Measurements from ENCODE around the gene RPSA. TPM values are rescaled to one million over a fixed set of nuclear protein-coding genes. Genes with fewer than 3 reads are reported as not detected.
"Not testable (repeated sequence)": the region's sequence is repeated elsewhere in the genome, so short reads cannot be mapped to it uniquely, and the experiment has no call there.

Gene RPSA
- total RNA-seq, 2 donors from 2014 or later, result 1,584 to 1,777 TPM

DNA sequence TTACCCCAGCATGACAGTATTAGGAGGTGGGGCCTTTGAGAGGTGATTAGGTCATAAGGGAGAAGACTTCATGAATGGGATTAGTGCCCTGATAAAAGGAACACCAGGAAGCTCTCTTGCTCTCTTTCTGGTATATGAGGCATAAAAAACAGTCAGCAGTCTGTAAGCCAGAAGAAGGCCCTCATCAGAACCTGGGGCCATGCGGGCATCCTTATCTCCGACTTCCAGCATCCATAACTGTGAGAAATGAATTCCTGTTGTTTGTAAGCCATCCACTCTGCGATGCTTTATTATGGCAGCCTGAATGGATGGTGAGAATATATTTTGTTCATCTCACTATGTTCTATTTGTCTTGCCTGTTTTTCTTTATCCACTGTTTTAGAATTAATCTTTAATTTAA, 43.3 kb downstream of the RPSA start:
- Histone ChIP-seq H3K4me3 (ENCODE audit: low read length) (no peak overlapping the region), H3K4me1 (ENCODE audit: control insufficient read depth, insufficient read depth, low read length) (no peaks in the 10 kb centered on the region), H3K36me3 (ENCODE audit: control insufficient read depth, insufficient read depth, low read length) (no peaks in the 10 kb centered on the region), H3K27ac (ENCODE audit: low read depth, low read length) (no peak overlapping the region), H3K27me3 (ENCODE audit: control insufficient read depth, insufficient read depth, low read length, poor library complexity, severe bottlenecking) (no peaks in the 10 kb centered on the region), H3K9me3 (ENCODE audit: control insufficient read depth, low read length) (no peaks in the 10 kb centered on the region), H3K9ac (ENCODE audit: extremely low read depth, low read length, poor library complexity, severe bottlenecking) (no peak overlapping the region)
- peak; percentile 22 for DNase-seq
- H3K27ac Mint-ChIP-seq, result no peak overlapping the region
- H3K27me3 Mint-ChIP-seq (ENCODE audit: insufficient read depth), result no peaks in the 10 kb centered on the region
- no peak overlapping the region for H3K4me3 Mint-ChIP-seq
- TF ChIP-seq, protein P1, sequence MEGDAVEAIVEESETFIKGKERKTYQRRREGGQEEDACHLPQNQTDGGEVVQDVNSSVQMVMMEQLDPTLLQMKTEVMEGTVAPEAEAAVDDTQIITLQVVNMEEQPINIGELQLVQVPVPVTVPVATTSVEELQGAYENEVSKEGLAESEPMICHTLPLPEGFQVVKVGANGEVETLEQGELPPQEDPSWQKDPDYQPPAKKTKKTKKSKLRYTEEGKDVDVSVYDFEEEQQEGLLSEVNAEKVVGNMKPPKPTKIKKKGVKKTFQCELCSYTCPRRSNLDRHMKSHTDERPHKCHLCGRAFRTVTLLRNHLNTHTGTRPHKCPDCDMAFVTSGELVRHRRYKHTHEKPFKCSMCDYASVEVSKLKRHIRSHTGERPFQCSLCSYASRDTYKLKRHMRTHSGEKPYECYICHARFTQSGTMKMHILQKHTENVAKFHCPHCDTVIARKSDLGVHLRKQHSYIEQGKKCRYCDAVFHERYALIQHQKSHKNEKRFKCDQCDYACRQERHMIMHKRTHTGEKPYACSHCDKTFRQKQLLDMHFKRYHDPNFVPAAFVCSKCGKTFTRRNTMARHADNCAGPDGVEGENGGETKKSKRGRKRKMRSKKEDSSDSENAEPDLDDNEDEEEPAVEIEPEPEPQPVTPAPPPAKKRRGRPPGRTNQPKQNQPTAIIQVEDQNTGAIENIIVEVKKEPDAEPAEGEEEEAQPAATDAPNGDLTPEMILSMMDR (conservative IDR thresholded peaks at IDR 0.05), result no peak
- no peaks in the 10 kb centered on the region for H3K9me3 Mint-ChIP-seq
- WGBS, 2 experiments (ENCODE audit: insufficient coverage in 1 of 2, insufficient read length in 1 of 2), result 98 to 100% methylated on average over 1 to 3 of the region's 3 CpGs
- H3K36me3 Mint-ChIP-seq (ENCODE audit: low read depth), result no peaks in the 10 kb centered on the region
- peaks cover 13% of the 10 kb centered on the region for H3K4me1 Mint-ChIP-seq

DNA sequence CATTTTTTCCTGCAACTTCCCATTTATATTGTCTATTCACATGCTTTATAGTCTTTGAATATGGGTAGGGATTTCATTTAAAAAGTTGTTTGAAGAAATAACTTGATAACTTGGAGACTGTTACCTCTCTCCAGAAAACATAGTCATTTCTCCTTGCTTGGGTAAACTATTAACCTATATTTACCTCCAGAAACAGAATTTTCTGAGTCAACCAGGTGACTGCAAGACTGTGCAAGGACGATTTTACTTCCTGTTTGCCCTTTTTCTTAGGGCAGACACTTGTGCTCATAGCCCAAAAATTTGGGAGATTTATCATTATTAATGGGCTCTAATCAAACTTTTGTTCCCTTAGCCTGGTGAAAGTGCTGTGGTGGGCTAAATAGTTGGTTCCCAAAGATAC, 46.6 kb downstream of the RPSA start:
- H3K27ac Mint-ChIP-seq, result no peak overlapping the region
- no peaks in the 10 kb centered on the region for H3K36me3 Mint-ChIP-seq (ENCODE audit: low read depth)
- H3K36me3 ChIP-seq (ENCODE audit: control insufficient read depth, insufficient read depth, low read length), result no peaks in the 10 kb centered on the region
- peaks cover 12% of the 10 kb centered on the region for H3K4me1 Mint-ChIP-seq
- no peaks in the 10 kb centered on the region for H3K27me3 ChIP-seq (ENCODE audit: control insufficient read depth, insufficient read depth, low read length, poor library complexity, severe bottlenecking)
- no peaks in the 10 kb centered on the region for H3K4me1 ChIP-seq (ENCODE audit: control insufficient read depth, insufficient read depth, low read length)
- H3K9me3 Mint-ChIP-seq, result no peaks in the 10 kb centered on the region
- no peak overlapping the region for H3K4me3 ChIP-seq (ENCODE audit: low read length)
- DNase-seq, result no peak
- TF ChIP-seq, protein P1 (conservative IDR thresholded peaks at IDR 0.05), result no peak
- H3K9me3 ChIP-seq (ENCODE audit: control insufficient read depth, low read length), result no peaks in the 10 kb centered on the region
- no peak overlapping the region for H3K27ac ChIP-seq (ENCODE audit: low read depth, low read length)
- no peak overlapping the region for H3K9ac ChIP-seq (ENCODE audit: extremely low read depth, low read length, poor library complexity, severe bottlenecking)
- no peak overlapping the region for H3K4me3 Mint-ChIP-seq
- H3K27me3 Mint-ChIP-seq (ENCODE audit: insufficient read depth), result no peaks in the 10 kb centered on the region
- 80 to 87% methylated on average over 1 of the region's 1 CpG for WGBS, 2 experiments (ENCODE audit: insufficient coverage in 1 of 2, insufficient read length in 1 of 2)

DNA sequence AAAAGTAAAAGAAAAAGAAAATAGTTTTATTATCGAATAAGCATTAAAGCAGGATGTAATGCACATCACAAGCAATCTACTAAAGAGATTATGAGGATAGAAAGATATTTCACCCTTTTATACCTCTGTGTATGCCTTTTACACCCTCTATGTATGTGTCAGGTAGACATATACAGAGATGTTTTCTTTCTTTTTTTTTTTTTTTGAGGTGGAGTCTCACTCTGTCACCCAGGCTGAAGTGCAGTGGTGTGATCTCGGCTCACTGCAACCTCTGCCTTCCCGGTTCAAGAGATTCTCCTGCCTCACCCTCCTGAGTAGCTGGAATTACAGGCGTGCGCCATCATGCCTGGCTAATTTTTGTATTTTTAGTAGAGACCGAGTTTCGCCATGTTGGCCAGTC, 47.4 kb downstream of the RPSA start:
- not testable (repeated sequence) for H3K9me3 ChIP-seq (ENCODE audit: control insufficient read depth, low read length); H3K27ac Mint-ChIP-seq; H3K4me3 ChIP-seq (ENCODE audit: low read length); DNase-seq; H3K36me3 ChIP-seq (ENCODE audit: control insufficient read depth, insufficient read depth, low read length); H3K36me3 Mint-ChIP-seq (ENCODE audit: low read depth); H3K27ac ChIP-seq (ENCODE audit: low read depth, low read length); H3K27me3 Mint-ChIP-seq (ENCODE audit: insufficient read depth); H3K27me3 ChIP-seq (ENCODE audit: control insufficient read depth, insufficient read depth, low read length, poor library complexity, severe bottlenecking); H3K4me1 ChIP-seq (ENCODE audit: control insufficient read depth, insufficient read depth, low read length); H3K4me3 Mint-ChIP-seq; H3K9ac ChIP-seq (ENCODE audit: extremely low read depth, low read length, poor library complexity, severe bottlenecking); H3K4me1 Mint-ChIP-seq; H3K9me3 Mint-ChIP-seq
- 96 to 100% methylated on average over 4 to 6 of the region's 7 CpGs for WGBS, 2 experiments (ENCODE audit: insufficient coverage in 1 of 2, insufficient read length in 1 of 2)

DNA sequence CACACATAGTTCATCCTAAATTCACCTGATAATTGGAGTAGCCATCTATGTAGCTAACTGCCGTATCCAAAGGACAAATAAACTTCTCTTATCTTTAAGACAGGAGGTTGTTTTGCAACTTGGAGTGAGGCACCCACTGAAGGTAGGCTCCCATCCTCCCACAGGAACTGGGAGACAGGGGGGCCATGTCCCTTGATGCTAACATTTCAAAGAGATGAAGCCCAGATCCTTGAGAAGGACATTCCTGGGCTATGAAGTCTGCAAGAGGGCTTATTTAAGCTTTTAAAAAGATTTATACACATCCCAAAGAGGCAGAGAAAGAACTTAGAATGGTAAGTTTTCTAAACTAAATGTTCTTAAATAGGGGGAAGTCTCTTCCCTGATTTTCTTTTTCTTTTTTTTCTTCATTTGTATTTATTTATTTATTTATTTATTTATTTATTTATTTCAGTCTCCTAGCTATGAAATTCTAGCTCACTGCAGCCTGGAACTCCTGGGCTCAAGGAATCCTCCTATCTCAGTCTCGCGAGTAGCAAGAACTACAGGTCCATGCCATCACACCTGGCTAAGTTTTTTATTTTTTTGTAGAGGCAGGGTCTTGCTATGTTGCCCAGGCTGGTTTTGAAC, 48.2 kb downstream of the RPSA start:
- peaks cover 4% of the 10 kb centered on the region for H3K9me3 Mint-ChIP-seq
- no peak overlapping the region for H3K27ac Mint-ChIP-seq
- no peaks in the 10 kb centered on the region for H3K27me3 Mint-ChIP-seq (ENCODE audit: insufficient read depth)
- peaks cover 10% of the 10 kb centered on the region for H3K4me1 Mint-ChIP-seq
- Histone ChIP-seq H3K4me1 (ENCODE audit: control insufficient read depth, insufficient read depth, low read length) (no peaks in the 10 kb centered on the region), H3K9ac (ENCODE audit: extremely low read depth, low read length, poor library complexity, severe bottlenecking) (no peak overlapping the region), H3K4me3 (ENCODE audit: low read length) (no peak overlapping the region), H3K27me3 (ENCODE audit: control insufficient read depth, insufficient read depth, low read length, poor library complexity, severe bottlenecking) (no peaks in the 10 kb centered on the region), H3K9me3 (ENCODE audit: control insufficient read depth, low read length) (peaks cover 7% of the 10 kb centered on the region), H3K27ac (ENCODE audit: low read depth, low read length) (no peak overlapping the region), H3K36me3 (ENCODE audit: control insufficient read depth, insufficient read depth, low read length) (no peaks in the 10 kb centered on the region)
- TF ChIP-seq, protein P1 (conservative IDR thresholded peaks at IDR 0.05), result no peak
- H3K36me3 Mint-ChIP-seq (ENCODE audit: low read depth), result no peaks in the 10 kb centered on the region
- 40 to 97% methylated on average over 1 to 2 of the region's 3 CpGs for WGBS, 2 experiments (ENCODE audit: insufficient coverage in 1 of 2, insufficient read length in 1 of 2)
- no peak overlapping the region for H3K4me3 Mint-ChIP-seq
- no peak for DNase-seq
